Neutrophil (primary cell): ENCODE results near the gene WT1.

Experiments
- H3K27ac ChIP-seq: fragments of 200-600 bp; sonication (generic); 2 replicates; pipeline ENCODE4 v1.5.1; 2016; ENCODE audit warnings: mild to moderate bottlenecking, moderate library complexity
- H3K27me3 ChIP-seq: fragments of 200-600 bp; sonication (generic); 2 replicates; pipeline ENCODE4 v1.6.0; 2016; ENCODE audit warnings: mild to moderate bottlenecking
- H3K36me3 ChIP-seq: fragments of 200-600 bp; sonication (generic); 2 replicates; pipeline ENCODE4 v1.5.1; 2017
- H3K4me1 ChIP-seq, 2 experiments: fragments of 200-600 bp in 1 of 2; sonication (generic) in 1 of 2; 1 replicate in 1 of 2; 2 replicates in 1 of 2; pipeline versions ENCODE4 v1.5.1 to v1.6.1; 2013 to 2016; ENCODE audit warnings: low read depth in 1 of 2, low read length in 1 of 2, mild to moderate bottlenecking in 1 of 2, moderate library complexity in 1 of 2; ENCODE audit not compliant: control insufficient read depth in 1 of 2, insufficient read depth in 1 of 2
- H3K4me3 ChIP-seq, 2 experiments: fragments of 200-600 bp in 1 of 2; sonication (generic) in 1 of 2; 1 replicate in 1 of 2; 2 replicates in 1 of 2; pipeline ENCODE4 v1.5.1; 2013 to 2016; ENCODE audit warnings: low read depth in 1 of 2, low read length in 1 of 2, mild to moderate bottlenecking in 1 of 2, moderate library complexity in 1 of 2
- H3K9me3 ChIP-seq: fragments of 200-600 bp; sonication (generic); 2 replicates; pipeline ENCODE4 v1.5.1; 2016
- TF ChIP-seq, protein P1 (sequence below): fragments of 200-600 bp; sonication (generic); IDR thresholded peaks from 2 replicates; pipeline ENCODE4 v1.5.1; 2016; ENCODE audit warnings: antibody characterized with exemption

WT1 gene

GRCh38 chr11:32390712-32391111, 44.6 kb downstream of the WT1 start:
- Histone ChIP-seq H3K9me3 (no peaks in the 10 kb centered on the region), H3K4me3 (no peak overlapping the region), H3K27ac (no peak overlapping the region), H3K27me3 (peaks cover 25% of the 10 kb centered on the region), H3K36me3 (no peaks in the 10 kb centered on the region), H3K4me1 (no peaks in the 10 kb centered on the region)
- TF ChIP-seq, protein P1, sequence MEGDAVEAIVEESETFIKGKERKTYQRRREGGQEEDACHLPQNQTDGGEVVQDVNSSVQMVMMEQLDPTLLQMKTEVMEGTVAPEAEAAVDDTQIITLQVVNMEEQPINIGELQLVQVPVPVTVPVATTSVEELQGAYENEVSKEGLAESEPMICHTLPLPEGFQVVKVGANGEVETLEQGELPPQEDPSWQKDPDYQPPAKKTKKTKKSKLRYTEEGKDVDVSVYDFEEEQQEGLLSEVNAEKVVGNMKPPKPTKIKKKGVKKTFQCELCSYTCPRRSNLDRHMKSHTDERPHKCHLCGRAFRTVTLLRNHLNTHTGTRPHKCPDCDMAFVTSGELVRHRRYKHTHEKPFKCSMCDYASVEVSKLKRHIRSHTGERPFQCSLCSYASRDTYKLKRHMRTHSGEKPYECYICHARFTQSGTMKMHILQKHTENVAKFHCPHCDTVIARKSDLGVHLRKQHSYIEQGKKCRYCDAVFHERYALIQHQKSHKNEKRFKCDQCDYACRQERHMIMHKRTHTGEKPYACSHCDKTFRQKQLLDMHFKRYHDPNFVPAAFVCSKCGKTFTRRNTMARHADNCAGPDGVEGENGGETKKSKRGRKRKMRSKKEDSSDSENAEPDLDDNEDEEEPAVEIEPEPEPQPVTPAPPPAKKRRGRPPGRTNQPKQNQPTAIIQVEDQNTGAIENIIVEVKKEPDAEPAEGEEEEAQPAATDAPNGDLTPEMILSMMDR, result no peak

GRCh38 chr11:32388871-32389770, 46.2 kb downstream of the WT1 start:
- Histone ChIP-seq H3K4me1 (no peaks in the 10 kb centered on the region), H3K4me3 (no peak overlapping the region), H3K27ac (no peak overlapping the region), H3K36me3 (no peaks in the 10 kb centered on the region), H3K9me3 (no peaks in the 10 kb centered on the region), H3K27me3 (peaks cover 25% of the 10 kb centered on the region)
- TF ChIP-seq, protein P1, result no peak

GRCh38 chr11:32388365-32388764, 47.0 kb downstream of the WT1 start:
- Histone ChIP-seq H3K27ac (no peak overlapping the region), H3K27me3 (peaks cover 25% of the 10 kb centered on the region), H3K36me3 (no peaks in the 10 kb centered on the region), H3K4me1 (no peaks in the 10 kb centered on the region), H3K9me3 (no peaks in the 10 kb centered on the region), H3K4me3 (no peak overlapping the region)
- TF ChIP-seq, protein P1, result no peak

DNA sequence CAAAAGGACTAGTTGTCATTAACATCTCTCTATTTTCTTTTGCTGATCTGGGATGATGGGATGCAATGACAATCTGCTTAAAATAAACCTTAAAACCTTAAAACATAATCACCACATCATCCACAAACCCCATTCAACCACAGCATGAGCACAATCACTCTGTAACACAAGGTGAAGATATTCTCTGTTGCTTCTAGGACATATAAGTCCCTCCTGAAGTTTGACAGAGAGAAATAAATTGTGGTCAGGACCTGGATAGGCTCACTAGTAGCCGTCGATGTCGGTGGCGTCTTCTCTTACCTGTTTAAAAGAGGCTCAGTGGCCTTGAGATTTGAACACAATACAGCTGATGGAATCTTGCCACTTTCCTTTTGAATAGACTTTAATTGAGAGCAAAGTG, 47.9 kb downstream of the WT1 start:
- Histone ChIP-seq H3K36me3 (no peaks in the 10 kb centered on the region), H3K27ac (no peak overlapping the region), H3K9me3 (no peaks in the 10 kb centered on the region), H3K4me3 (no peak overlapping the region), H3K4me1 (no peaks in the 10 kb centered on the region), H3K27me3 (peaks cover 25% of the 10 kb centered on the region)
- TF ChIP-seq, protein P1, result no peak

- H3K27me3 ChIP-seq, result peaks cover 25% of the 10 kb centered on the region
- no peak overlapping the region for H3K4me3 ChIP-seq
- no peaks in the 10 kb centered on the region for H3K9me3 ChIP-seq
- H3K36me3 ChIP-seq, result no peaks in the 10 kb centered on the region
- H3K4me1 ChIP-seq, result no peaks in the 10 kb centered on the region
- H3K27ac ChIP-seq, result no peak overlapping the region
- TF ChIP-seq, protein P1, result no peak
Observed at GRCh38 chr11:32386770-32387377, 48.5 kb downstream of the WT1 start.
